Keratinocyte (primary cell): ENCODE data around the gene TUBA3C.

Experiments
- CTCF ChIP-seq, 3 experiments: IDR thresholded peaks in 1 of 3; conservative IDR thresholded peaks in 1 of 3; optimal IDR thresholded peaks in 1 of 3; 2 replicates in 2 of 3; 3 replicates in 1 of 3; pipeline versions ENCODE3 to v1.5.1; 2011; ENCODE audit warnings: low read length in 3 of 3, mild to moderate bottlenecking in 3 of 3, moderate library complexity in 2 of 3, control low read depth in 1 of 3, inconsistent platforms in 1 of 3; ENCODE audit not compliant: insufficient read depth in 2 of 3; ENCODE audit errors: extremely low read depth in 1 of 3
- EZH2 ChIP-seq: IDR thresholded peaks from one replicate; pipeline ENCODE4 v1.6.1; 2012; ENCODE audit warnings: inconsistent platforms, mild to moderate bottlenecking, low read length, moderate library complexity

- TF ChIP-seq CTCF (optimal IDR thresholded peaks at IDR 0.05 in 1 of 3, IDR thresholded peaks at IDR 0.05 in 1 of 3, conservative IDR thresholded peaks at IDR 0.05 in 1 of 3; ENCODE audit: extremely low read depth in 1 of 3, insufficient read depth in 2 of 3, low read length in 3 of 3) (no peak), EZH2 (no peak)
Measured at GRCh38 chr13:19158526-19159174, 23.0 kb downstream of the TUBA3C start.
